Measurements from ENCODE around the gene MED13.

DNA sequence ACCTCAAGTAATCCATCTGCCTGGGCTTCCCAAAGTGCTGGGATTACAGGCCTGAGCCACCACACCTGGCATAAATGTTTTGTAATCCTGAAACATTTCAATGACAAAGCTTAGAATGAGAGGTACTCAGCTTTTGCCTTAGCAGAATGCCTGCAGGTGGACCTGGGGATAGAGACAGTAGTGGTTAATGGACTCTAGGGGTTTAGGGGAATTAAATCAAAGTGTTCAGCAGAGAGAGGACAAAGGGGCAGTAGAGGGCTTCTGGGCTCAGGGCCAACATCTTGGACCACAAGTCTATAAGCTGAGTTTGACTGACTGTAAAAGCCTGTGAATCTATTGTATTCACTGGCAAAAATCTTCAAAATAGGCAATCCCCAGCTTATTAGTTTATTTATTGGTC, 36.0 kb upstream of the MED13 start:
- TF ChIP-seq CTCF (IDR thresholded peaks at IDR 0.05): no peak
- TF ChIP-seq POLR2A (IDR thresholded peaks at IDR 0.05): no peak
- TF ChIP-seq POLR2AphosphoS5 (IDR thresholded peaks at IDR 0.05): no peak
